GM23338 (cell line): ENCODE results near the gene GPHN. TPM values are rescaled to one million over a fixed set of nuclear protein-coding genes. Genes with fewer than 3 reads are reported as not detected.

Source experiments
- ATAC-seq: fragments of 200-7000 bp; cut with Tn5 transposase; 3 replicates; pipeline ENCODE4 v1.9.1; 2020
- DNase-seq: peaks from one replicate; pipeline ENCODE4 v3.0.0-alpha.2; 2015; ENCODE audit warnings: low spot score
- H2AFZ ChIP-seq: fragments of 200-600 bp; sonication (generic); 2 replicates; pipeline ENCODE4 v1.8.0; 2016; ENCODE audit warnings: antibody characterized with exemption, mild to moderate bottlenecking, moderate library complexity
- H3F3A ChIP-seq: fragments of 200-600 bp; sonication (generic); replicated peaks from 2 replicates; pipeline ENCODE4 v1.8.0; 2017; ENCODE audit warnings: antibody characterized with exemption, mixed run types, low read depth
- H3K27ac ChIP-seq: fragments of 200-600 bp; sonication (generic); 2 replicates; pipeline ENCODE4 v1.6.1; 2016; ENCODE audit warnings: low read depth
- H3K27me3 ChIP-seq: fragments of 200-600 bp; sonication (generic); 2 replicates; pipeline ENCODE4 v1.8.0; 2016; ENCODE audit warnings: mild to moderate bottlenecking, mixed run types, moderate library complexity; ENCODE audit not compliant: insufficient read depth
- H3K36me3 ChIP-seq: fragments of 200-600 bp; sonication (generic); 2 replicates; pipeline ENCODE4 v1.8.0; 2016; ENCODE audit warnings: mild to moderate bottlenecking; ENCODE audit not compliant: insufficient read depth
- H3K4me1 ChIP-seq: fragments of 200-600 bp; sonication (generic); 2 replicates; pipeline ENCODE4 v1.8.0; 2016; ENCODE audit warnings: mild to moderate bottlenecking, moderate library complexity; ENCODE audit not compliant: insufficient read depth
- H3K4me2 ChIP-seq: fragments of 200-600 bp; sonication (generic); 2 replicates; pipeline ENCODE4 v1.7.1; 2017; ENCODE audit warnings: mixed run types
- H3K4me3 ChIP-seq: fragments of 200-600 bp; sonication (generic); 2 replicates; pipeline ENCODE4 v1.6.1; 2016; ENCODE audit warnings: mixed run types
- H3K79me2 ChIP-seq: fragments of 200-600 bp; sonication (generic); replicated peaks from 2 replicates; pipeline ENCODE4 v1.8.0; 2017; ENCODE audit warnings: mild to moderate bottlenecking; ENCODE audit not compliant: insufficient read depth
- H3K9me2 ChIP-seq: fragments of 200-600 bp; sonication (generic); 2 replicates; pipeline ENCODE4 v1.8.0; 2017; ENCODE audit not compliant: insufficient read depth
- H4K20me1 ChIP-seq: fragments of 200-600 bp; sonication (generic); replicated peaks from 2 replicates; pipeline ENCODE4 v1.8.0; 2017; ENCODE audit warnings: mild to moderate bottlenecking; ENCODE audit not compliant: insufficient read depth
- H3K27ac Mint-ChIP-seq: 2 replicates; pipeline ENCODE4 v1.8.0; 2020; ENCODE audit warnings: inconsistent platforms, mild to moderate bottlenecking, moderate library complexity, mixed read lengths
- H3K27me3 Mint-ChIP-seq: 3 replicates; pipeline ENCODE4 v1.8.0; 2022; ENCODE audit warnings: low read depth, mild to moderate bottlenecking, moderate library complexity, mixed read lengths, inconsistent platforms; ENCODE audit not compliant: insufficient read depth, poor library complexity
- H3K36me3 Mint-ChIP-seq: 3 replicates; pipeline ENCODE4 v1.8.0; 2021; ENCODE audit warnings: low read depth, mild to moderate bottlenecking, inconsistent platforms, moderate library complexity, mixed read lengths
- H3K4me1 Mint-ChIP-seq: 3 replicates; pipeline ENCODE4 v1.8.0; 2020; ENCODE audit warnings: mild to moderate bottlenecking, inconsistent platforms, mixed read lengths
- H3K4me3 Mint-ChIP-seq: 3 replicates; pipeline ENCODE4 v1.8.0; 2021; ENCODE audit warnings: moderate library complexity, mild to moderate bottlenecking, inconsistent platforms, mixed read lengths
- H3K9me3 Mint-ChIP-seq: 3 replicates; pipeline ENCODE4 v1.8.0; 2020; ENCODE audit warnings: moderate library complexity, mild to moderate bottlenecking, inconsistent platforms, mixed read lengths
- EZH2phosphoT487 ChIP-seq: fragments of 200-600 bp; sonication (generic); IDR thresholded peaks from one replicate; pipeline ENCODE4 v1.8.1; 2018; ENCODE audit warnings: antibody characterized with exemption; ENCODE audit not compliant: unreplicated experiment
- NANOG ChIP-seq: IDR thresholded peaks from 2 replicates; pipeline ENCODE4 v1.6.1; 2016; ENCODE audit warnings: antibody characterized with exemption, borderline replicate concordance
- STAT1 ChIP-seq: IDR thresholded peaks from one replicate; pipeline ENCODE4 v1.6.1; 2016; ENCODE audit warnings: antibody characterized with exemption; ENCODE audit not compliant: unreplicated experiment
- polyA plus RNA-seq: library from polyadenylated mRNA; unstranded; fragments of >200 nt; fragmentation: Nextera tagmentation; extraction: Ambion mirVana; gene quantifications from 2 replicates; pipeline ENCODE4 v1.2.1, GENCODE V29; 2016
- total RNA-seq: library from RNA; depleted of rRNA; stranded (reverse); fragments of >200 nt; shearing (Covaris generic); gene quantifications from 2 replicates; pipeline ENCODE4 v1.2.3, GENCODE V29; 2014
- TF ChIP-seq, protein P1 (sequence below): fragments of 250-450 bp; sonication (Bioruptor Pico); IDR thresholded peaks from 2 replicates; pipeline ENCODE4 v1.5.0; 2020; ENCODE audit warnings: mild to moderate bottlenecking, moderate library complexity
- TF ChIP-seq, protein P2 (sequence below): IDR thresholded peaks from 2 replicates; pipeline ENCODE4 v1.6.1; 2016; ENCODE audit warnings: antibody characterized with exemption

GPHN gene
- total and polyA plus RNA-seq, 2 experiments from 2014 or later: 17.6 to 20.6 TPM

DNA sequence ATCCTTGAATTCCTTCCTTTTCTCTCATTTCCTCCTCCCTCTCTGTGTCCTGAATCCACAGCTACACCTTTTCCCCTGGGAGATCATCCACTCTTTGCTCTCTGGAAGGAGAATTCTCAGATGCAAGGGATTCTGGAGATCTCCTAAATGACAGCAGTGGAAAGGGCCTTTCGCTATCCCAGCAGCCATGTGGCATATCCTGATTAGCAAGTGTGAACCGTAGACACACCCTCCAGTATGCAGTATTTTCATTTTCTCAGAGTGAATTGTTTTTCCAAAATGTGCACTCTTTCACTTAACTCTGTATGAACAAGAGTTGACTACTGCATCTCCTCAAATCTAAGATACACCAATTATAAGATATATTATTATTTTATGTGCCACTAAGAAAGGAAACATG lies 687.3 kb downstream of the GPHN start:
- peaks cover 2% of the 10 kb centered on the region for H3K27me3 Mint-ChIP-seq
- ATAC-seq (no peak), DNase-seq (no peak)
- no peak overlapping the region for H3K27ac ChIP-seq
- TF ChIP-seq STAT1 (no peak), NANOG (no peak), EZH2phosphoT487 (no peak)
- TF ChIP-seq, protein P1, sequence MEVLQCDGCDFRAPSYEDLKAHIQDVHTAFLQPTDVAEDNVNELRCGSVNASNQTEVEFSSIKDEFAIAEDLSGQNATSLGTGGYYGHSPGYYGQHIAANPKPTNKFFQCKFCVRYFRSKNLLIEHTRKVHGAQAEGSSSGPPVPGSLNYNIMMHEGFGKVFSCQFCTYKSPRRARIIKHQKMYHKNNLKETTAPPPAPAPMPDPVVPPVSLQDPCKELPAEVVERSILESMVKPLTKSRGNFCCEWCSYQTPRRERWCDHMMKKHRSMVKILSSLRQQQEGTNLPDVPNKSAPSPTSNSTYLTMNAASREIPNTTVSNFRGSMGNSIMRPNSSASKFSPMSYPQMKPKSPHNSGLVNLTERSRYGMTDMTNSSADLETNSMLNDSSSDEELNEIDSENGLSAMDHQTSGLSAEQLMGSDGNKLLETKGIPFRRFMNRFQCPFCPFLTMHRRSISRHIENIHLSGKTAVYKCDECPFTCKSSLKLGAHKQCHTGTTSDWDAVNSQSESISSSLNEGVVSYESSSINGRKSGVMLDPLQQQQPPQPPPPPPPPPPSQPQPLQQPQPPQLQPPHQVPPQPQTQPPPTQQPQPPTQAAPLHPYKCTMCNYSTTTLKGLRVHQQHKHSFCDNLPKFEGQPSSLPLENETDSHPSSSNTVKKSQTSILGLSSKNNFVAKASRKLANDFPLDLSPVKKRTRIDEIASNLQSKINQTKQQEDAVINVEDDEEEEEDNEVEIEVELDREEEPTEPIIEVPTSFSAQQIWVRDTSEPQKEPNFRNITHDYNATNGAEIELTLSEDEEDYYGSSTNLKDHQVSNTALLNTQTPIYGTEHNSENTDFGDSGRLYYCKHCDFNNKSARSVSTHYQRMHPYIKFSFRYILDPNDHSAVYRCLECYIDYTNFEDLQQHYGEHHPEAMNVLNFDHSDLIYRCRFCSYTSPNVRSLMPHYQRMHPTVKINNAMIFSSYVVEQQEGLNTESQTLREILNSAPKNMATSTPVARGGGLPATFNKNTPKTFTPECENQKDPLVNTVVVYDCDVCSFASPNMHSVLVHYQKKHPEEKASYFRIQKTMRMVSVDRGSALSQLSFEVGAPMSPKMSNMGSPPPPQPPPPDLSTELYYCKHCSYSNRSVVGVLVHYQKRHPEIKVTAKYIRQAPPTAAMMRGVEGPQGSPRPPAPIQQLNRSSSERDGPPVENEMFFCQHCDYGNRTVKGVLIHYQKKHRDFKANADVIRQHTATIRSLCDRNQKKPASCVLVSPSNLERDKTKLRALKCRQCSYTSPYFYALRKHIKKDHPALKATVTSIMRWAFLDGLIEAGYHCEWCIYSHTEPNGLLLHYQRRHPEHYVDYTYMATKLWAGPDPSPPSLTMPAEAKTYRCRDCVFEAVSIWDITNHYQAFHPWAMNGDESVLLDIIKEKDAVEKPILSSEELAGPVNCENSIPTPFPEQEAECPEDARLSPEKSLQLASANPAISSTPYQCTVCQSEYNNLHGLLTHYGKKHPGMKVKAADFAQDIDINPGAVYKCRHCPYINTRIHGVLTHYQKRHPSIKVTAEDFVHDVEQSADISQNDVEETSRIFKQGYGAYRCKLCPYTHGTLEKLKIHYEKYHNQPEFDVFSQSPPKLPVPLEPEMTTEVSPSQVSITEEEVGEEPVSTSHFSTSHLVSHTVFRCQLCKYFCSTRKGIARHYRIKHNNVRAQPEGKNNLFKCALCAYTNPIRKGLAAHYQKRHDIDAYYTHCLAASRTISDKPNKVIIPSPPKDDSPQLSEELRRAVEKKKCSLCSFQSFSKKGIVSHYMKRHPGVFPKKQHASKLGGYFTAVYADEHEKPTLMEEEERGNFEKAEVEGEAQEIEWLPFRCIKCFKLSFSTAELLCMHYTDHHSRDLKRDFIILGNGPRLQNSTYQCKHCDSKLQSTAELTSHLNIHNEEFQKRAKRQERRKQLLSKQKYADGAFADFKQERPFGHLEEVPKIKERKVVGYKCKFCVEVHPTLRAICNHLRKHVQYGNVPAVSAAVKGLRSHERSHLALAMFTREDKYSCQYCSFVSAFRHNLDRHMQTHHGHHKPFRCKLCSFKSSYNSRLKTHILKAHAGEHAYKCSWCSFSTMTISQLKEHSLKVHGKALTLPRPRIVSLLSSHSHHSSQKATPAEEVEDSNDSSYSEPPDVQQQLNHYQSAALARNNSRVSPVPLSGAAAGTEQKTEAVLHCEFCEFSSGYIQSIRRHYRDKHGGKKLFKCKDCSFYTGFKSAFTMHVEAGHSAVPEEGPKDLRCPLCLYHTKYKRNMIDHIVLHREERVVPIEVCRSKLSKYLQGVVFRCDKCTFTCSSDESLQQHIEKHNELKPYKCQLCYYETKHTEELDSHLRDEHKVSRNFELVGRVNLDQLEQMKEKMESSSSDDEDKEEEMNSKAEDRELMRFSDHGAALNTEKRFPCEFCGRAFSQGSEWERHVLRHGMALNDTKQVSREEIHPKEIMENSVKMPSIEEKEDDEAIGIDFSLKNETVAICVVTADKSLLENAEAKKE (CRISPR knock-in tag): no peak
- TF ChIP-seq, protein P2, sequence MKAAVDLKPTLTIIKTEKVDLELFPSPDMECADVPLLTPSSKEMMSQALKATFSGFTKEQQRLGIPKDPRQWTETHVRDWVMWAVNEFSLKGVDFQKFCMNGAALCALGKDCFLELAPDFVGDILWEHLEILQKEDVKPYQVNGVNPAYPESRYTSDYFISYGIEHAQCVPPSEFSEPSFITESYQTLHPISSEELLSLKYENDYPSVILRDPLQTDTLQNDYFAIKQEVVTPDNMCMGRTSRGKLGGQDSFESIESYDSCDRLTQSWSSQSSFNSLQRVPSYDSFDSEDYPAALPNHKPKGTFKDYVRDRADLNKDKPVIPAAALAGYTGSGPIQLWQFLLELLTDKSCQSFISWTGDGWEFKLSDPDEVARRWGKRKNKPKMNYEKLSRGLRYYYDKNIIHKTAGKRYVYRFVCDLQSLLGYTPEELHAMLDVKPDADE: no peak
- no peaks in the 10 kb centered on the region for H4K20me1 ChIP-seq
- H3K4me1 Mint-ChIP-seq: no peaks in the 10 kb centered on the region
- no peaks in the 10 kb centered on the region for H3K79me2 ChIP-seq
- no peaks in the 10 kb centered on the region for H3K36me3 Mint-ChIP-seq
- no peaks in the 10 kb centered on the region for H3F3A ChIP-seq
- H3K4me3 ChIP-seq: no peak overlapping the region
- peaks cover 4% of the 10 kb centered on the region; the same call in 1 of the 2 replicates for H3K9me2 ChIP-seq
- no peaks in the 10 kb centered on the region for H3K36me3 ChIP-seq
- H3K4me1 ChIP-seq: no peaks in the 10 kb centered on the region
- H2AFZ ChIP-seq: 0 out of 2 replicates have a peak overlapping the region, but pooled peaks have one; percentile 21
- no peak overlapping the region for H3K4me2 ChIP-seq
- H3K27ac Mint-ChIP-seq: no peak overlapping the region
- no peak overlapping the region for H3K4me3 Mint-ChIP-seq
- H3K27me3 ChIP-seq: no peaks in the 10 kb centered on the region
- no peaks in the 10 kb centered on the region for H3K9me3 Mint-ChIP-seq

DNA sequence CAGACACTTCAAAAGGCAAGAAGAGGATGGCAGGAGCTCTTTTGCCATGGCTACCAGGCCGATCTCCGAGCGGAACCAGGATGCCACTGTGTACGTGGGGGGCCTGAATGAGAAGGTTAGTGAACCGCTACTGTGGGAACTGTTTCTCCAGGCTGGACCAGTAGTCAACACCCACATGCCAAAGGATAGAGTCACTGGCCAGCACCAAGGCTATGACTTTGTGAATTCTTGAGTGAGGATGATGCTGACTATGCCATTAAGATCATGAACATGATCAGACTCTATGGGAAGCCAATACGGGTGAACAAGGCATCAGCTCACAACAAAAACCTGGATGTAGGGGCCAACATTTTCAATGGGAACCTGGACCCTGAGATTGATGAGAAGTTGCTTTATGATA lies 691.1 kb downstream of the GPHN start:
- H3F3A ChIP-seq: no peaks in the 10 kb centered on the region
- no peak overlapping the region for H3K4me3 ChIP-seq
- H2AFZ ChIP-seq: no peak overlapping the region
- Mint-ChIP-seq H3K4me3 (no peak overlapping the region), H3K27ac (no peak overlapping the region), H3K36me3 (no peaks in the 10 kb centered on the region), H3K9me3 (no peaks in the 10 kb centered on the region), H3K27me3 (peaks cover 2% of the 10 kb centered on the region), H3K4me1 (no peaks in the 10 kb centered on the region)
- no peak overlapping the region for H3K27ac ChIP-seq
- H3K27me3 ChIP-seq: no peaks in the 10 kb centered on the region
- peaks cover 4% of the 10 kb centered on the region; the same call in 1 of the 2 replicates for H3K9me2 ChIP-seq
- H3K36me3 ChIP-seq: no peaks in the 10 kb centered on the region
- no peak for ATAC-seq
- H4K20me1 ChIP-seq: no peaks in the 10 kb centered on the region
- DNase-seq: no peak
- no peaks in the 10 kb centered on the region for H3K79me2 ChIP-seq
- no peak overlapping the region for H3K4me2 ChIP-seq
- H3K4me1 ChIP-seq: no peaks in the 10 kb centered on the region
- TF ChIP-seq, protein P2: no peak
- no peak for TF ChIP-seq EZH2phosphoT487
